HEK293 (cell line): Measurements from ENCODE around the gene C5orf15.

Source experiments
- CTCF ChIA-PET: fragments of 350-600 bp; formaldehyde crosslinking; extraction: SDS; loops from one replicate; lab custom pipeline; 2021; ENCODE audit warnings: antibody characterized with exemption; lab: Yijun Ruan, JAX
- POLR2A ChIA-PET: fragments of 300-600 bp; formaldehyde crosslinking; extraction: SDS; loops from one replicate; lab custom pipeline; 2020; ENCODE audit warnings: antibody characterized with exemption, inconsistent platforms; lab: Yijun Ruan, JAX
- H3K27ac ChIP-seq: fragments of 200-500 bp; sonication (Bioruptor generic); 2 replicates; pipeline ENCODE4 v1.5.1; 2014; ENCODE audit warnings: low read depth, low read length, control low read depth, inconsistent platforms; ENCODE audit errors: extremely low read depth
- H3K36me3 ChIP-seq, 2 experiments: fragments of 200-500 bp in 1 of 2; sonication (Bioruptor generic) in 1 of 2; 1 replicate in 1 of 2; 2 replicates in 1 of 2; pipeline ENCODE4 v1.5.1; 2014 to 2017; ENCODE audit warnings: inconsistent platforms in 2 of 2, low read length in 2 of 2; ENCODE audit not compliant: control insufficient read depth in 2 of 2, insufficient read depth in 1 of 2
- H3K4me1 ChIP-seq: fragments of 200-500 bp; sonication (Bioruptor generic); 2 replicates; pipeline ENCODE4 v1.5.1; 2014; ENCODE audit warnings: mild to moderate bottlenecking, low read length, inconsistent platforms; ENCODE audit not compliant: control insufficient read depth, insufficient read depth
- H3K4me3 ChIP-seq: 2 replicates; pipeline ENCODE4 v1.5.1; 2011; ENCODE audit warnings: low read depth, mild to moderate bottlenecking, control low read depth, low read length, moderate library complexity
- H3K9me3 ChIP-seq: fragments of 200-500 bp; sonication (Bioruptor generic); 2 replicates; pipeline ENCODE4 v1.5.1; 2014; ENCODE audit warnings: low read depth, low read length, inconsistent platforms; ENCODE audit not compliant: control insufficient read depth, insufficient read depth
- GLIS1 ChIP-seq: fragments of 450-650 bp; formaldehyde crosslinking; IDR thresholded peaks from 2 replicates; pipeline ENCODE4 v1.5.1; 2016; ENCODE audit warnings: missing biosample characterization, missing genetic modification characterization
- IKZF3 ChIP-seq: fragments of 450-650 bp; IDR thresholded peaks from 2 replicates; pipeline ENCODE4 v1.5.0; 2018; ENCODE audit warnings: missing biosample characterization, mild to moderate bottlenecking, missing genetic modification characterization, moderate library complexity
- KLF1 ChIP-seq: fragments of 450-650 bp; formaldehyde crosslinking; IDR thresholded peaks from 2 replicates; pipeline ENCODE4 v1.5.1; 2016; ENCODE audit warnings: missing biosample characterization, missing genetic modification characterization
- KLF7 ChIP-seq: fragments of 450-650 bp; formaldehyde crosslinking; IDR thresholded peaks from 2 replicates; pipeline ENCODE4 v1.5.1; 2016; ENCODE audit warnings: missing biosample characterization, missing genetic modification characterization, borderline replicate concordance
- ZBTB8A ChIP-seq: fragments of 450-650 bp; formaldehyde crosslinking; IDR thresholded peaks from 2 replicates; pipeline ENCODE4 v1.5.1; 2016; ENCODE audit warnings: missing biosample characterization, missing genetic modification characterization
- ZFP3 ChIP-seq: fragments of 450-650 bp; formaldehyde crosslinking; IDR thresholded peaks from 2 replicates; pipeline ENCODE4 v1.5.1; 2016; ENCODE audit warnings: low read depth, missing biosample characterization, missing genetic modification characterization
- ZIC2 ChIP-seq: fragments of 450-650 bp; formaldehyde crosslinking; IDR thresholded peaks from 2 replicates; pipeline ENCODE4 v1.5.1; 2016; ENCODE audit warnings: missing biosample characterization, missing genetic modification characterization
- ZNF10 ChIP-seq: fragments of 450-650 bp; formaldehyde crosslinking; IDR thresholded peaks from 2 replicates; pipeline ENCODE4 v1.5.1; 2017; ENCODE audit warnings: missing biosample characterization, missing genetic modification characterization
- ZNF214 ChIP-seq: fragments of 450-650 bp; formaldehyde crosslinking; IDR thresholded peaks from 2 replicates; pipeline ENCODE4 v1.5.1; 2017; ENCODE audit warnings: missing biosample characterization, mild to moderate bottlenecking, missing genetic modification characterization, borderline replicate concordance
- ZNF248 ChIP-seq: fragments of 450-650 bp; formaldehyde crosslinking; IDR thresholded peaks from 2 replicates; pipeline ENCODE4 v1.5.1; 2017; ENCODE audit warnings: missing biosample characterization, missing genetic modification characterization
- ZNF292 ChIP-seq: fragments of 450-650 bp; formaldehyde crosslinking; IDR thresholded peaks from 2 replicates; pipeline ENCODE4 v1.5.1; 2016; ENCODE audit warnings: low read depth, missing biosample characterization, missing genetic modification characterization, borderline replicate concordance
- ZNF302 ChIP-seq: fragments of 450-650 bp; formaldehyde crosslinking; IDR thresholded peaks from 2 replicates; pipeline ENCODE4 v1.5.1; 2016; ENCODE audit warnings: missing biosample characterization, missing genetic modification characterization, low read depth
- ZNF558 ChIP-seq: fragments of 450-650 bp; formaldehyde crosslinking; IDR thresholded peaks from 2 replicates; pipeline ENCODE4 v1.5.1; 2016; ENCODE audit warnings: missing biosample characterization, missing genetic modification characterization
- ZSCAN23 ChIP-seq: fragments of 450-650 bp; formaldehyde crosslinking; IDR thresholded peaks from 2 replicates; pipeline ENCODE4 v1.5.1; 2016; ENCODE audit warnings: missing biosample characterization, missing genetic modification characterization
- TF ChIP-seq, protein P1 (sequence below): fragments of 450-650 bp; IDR thresholded peaks from 2 replicates; pipeline ENCODE4 v1.5.1; 2018; ENCODE audit warnings: missing biosample characterization, mild to moderate bottlenecking, missing genetic modification characterization
- TF ChIP-seq, protein P2 (sequence below): fragments of 450-650 bp; formaldehyde crosslinking; IDR thresholded peaks from 2 replicates; pipeline ENCODE4 v1.5.1; 2016; ENCODE audit warnings: missing biosample characterization, missing genetic modification characterization
- TF ChIP-seq, protein P3 (sequence below): fragments of 450-650 bp; formaldehyde crosslinking; IDR thresholded peaks from 2 replicates; pipeline ENCODE4 v1.5.1; 2016; ENCODE audit warnings: missing biosample characterization, missing genetic modification characterization
- TF ChIP-seq, protein P4 (sequence below): fragments of 450-650 bp; formaldehyde crosslinking; IDR thresholded peaks from 2 replicates; pipeline ENCODE4 v1.5.1; 2017; ENCODE audit warnings: missing biosample characterization, mild to moderate bottlenecking, missing genetic modification characterization, moderate library complexity
- TF ChIP-seq, protein P5 (sequence below): fragments of 450-650 bp; formaldehyde crosslinking; IDR thresholded peaks from 2 replicates; pipeline ENCODE4 v1.5.1; 2017; ENCODE audit warnings: missing biosample characterization, missing genetic modification characterization

The C5orf15 gene

DNA sequence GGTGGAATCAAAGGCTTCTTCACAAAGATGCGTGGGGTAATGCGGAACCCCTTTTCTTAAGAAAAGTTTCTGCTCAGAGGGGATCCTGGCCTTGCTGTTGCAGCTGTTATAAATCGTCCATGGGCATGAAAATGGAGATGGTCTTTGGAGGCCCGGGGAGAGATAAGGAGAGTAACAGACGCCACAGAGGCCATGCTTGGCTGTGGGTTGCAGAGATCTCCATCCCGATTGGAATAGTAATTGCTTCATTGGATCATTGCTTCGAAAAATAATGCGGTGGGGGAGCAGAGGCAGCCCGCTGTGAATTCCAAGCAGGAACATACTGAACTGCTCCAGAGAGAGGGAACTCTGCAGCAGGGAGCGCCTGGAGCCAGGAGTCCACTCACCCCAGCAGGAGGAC, 55.5 kb downstream of the C5orf15 start (continued):
- TF ChIP-seq, protein P1, sequence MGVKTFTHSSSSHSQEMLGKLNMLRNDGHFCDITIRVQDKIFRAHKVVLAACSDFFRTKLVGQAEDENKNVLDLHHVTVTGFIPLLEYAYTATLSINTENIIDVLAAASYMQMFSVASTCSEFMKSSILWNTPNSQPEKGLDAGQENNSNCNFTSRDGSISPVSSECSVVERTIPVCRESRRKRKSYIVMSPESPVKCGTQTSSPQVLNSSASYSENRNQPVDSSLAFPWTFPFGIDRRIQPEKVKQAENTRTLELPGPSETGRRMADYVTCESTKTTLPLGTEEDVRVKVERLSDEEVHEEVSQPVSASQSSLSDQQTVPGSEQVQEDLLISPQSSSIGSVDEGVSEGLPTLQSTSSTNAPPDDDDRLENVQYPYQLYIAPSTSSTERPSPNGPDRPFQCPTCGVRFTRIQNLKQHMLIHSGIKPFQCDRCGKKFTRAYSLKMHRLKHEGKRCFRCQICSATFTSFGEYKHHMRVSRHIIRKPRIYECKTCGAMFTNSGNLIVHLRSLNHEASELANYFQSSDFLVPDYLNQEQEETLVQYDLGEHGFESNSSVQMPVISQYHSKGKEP (tag by site-specific recombination): no peak
- TF ChIP-seq, all 188 proteins: peak for 0

DNA sequence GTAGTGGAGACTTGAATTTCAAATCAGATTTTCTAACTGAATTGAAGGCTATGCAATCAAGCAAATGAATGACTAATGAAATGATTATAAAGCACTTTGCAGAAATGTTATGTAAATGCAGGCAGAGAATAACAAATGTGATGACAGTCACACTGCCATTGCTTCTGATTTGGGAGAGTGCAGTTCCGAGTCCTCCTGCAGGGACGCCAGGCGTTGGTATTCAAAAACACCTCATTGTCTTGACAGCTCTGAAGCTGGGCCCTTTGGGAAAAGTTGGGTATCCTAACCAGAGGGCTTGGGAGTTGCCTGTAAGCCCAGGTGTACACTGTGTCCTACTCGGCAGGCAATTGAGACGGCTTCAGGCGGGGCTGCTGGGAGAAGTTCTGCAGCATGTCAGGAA, 57.9 kb downstream of the C5orf15 start:
- TF ChIP-seq ZNF302 (tag by site-specific recombination): no peak
- TF ChIP-seq ZNF558: no peak
- TF ChIP-seq KLF7: no peak
- TF ChIP-seq ZNF248: no peak
- Histone ChIP-seq H3K9me3 (no peaks in the 10 kb centered on the region), H3K27ac (no peak overlapping the region), H3K36me3 (no peaks in the 10 kb centered on the region), H3K4me3 (no peak overlapping the region), H3K4me1 (no peaks in the 10 kb centered on the region)
- POLR2A ChIA-PET: no interaction called here
- CTCF ChIA-PET: no interaction called here

DNA sequence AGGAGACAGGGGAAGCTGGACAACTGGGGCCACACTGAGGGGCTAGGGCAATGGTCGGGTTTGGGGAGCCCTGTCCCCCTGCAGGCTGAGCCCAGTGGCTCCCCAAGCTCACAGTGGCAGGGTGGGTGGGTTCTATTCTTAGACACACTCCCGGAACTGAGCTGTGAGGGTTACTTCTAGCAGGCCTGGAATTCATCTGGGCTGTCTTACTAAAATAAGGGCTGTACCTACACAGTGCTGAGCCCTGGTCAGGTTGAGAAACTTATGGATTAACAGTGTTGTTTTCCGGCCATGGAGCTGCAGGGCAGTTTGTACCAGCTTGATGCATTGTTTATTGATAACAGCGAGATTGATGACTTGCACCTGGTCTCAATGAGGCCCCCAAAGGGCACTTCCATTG, 58.8 kb downstream of the C5orf15 start:
- no peak overlapping the region for H3K27ac ChIP-seq
- H3K36me3 ChIP-seq: no peaks in the 10 kb centered on the region
- no peaks in the 10 kb centered on the region for H3K9me3 ChIP-seq
- ChIA-PET POLR2A (no interaction called here), CTCF (no interaction called here)
- no peaks in the 10 kb centered on the region for H3K4me1 ChIP-seq
- H3K4me3 ChIP-seq: no peak overlapping the region
- TF ChIP-seq, protein P2, sequence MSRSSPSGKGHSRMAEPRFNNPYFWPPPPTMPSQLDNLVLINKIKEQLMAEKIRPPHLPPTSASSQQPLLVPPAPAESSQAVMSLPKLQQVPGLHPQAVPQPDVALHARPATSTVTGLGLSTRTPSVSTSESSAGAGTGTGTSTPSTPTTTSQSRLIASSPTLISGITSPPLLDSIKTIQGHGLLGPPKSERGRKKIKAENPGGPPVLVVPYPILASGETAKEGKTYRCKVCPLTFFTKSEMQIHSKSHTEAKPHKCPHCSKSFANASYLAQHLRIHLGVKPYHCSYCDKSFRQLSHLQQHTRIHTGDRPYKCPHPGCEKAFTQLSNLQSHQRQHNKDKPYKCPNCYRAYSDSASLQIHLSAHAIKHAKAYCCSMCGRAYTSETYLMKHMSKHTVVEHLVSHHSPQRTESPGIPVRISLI (tag by site-specific recombination): no peak
- TF ChIP-seq KLF7: no peak
- no peak for TF ChIP-seq ZNF214 (tag by site-specific recombination)
- TF ChIP-seq KLF1 (tag by site-specific recombination): no peak
- TF ChIP-seq ZSCAN23 (tag by site-specific recombination): no peak
- no peak for TF ChIP-seq ZIC2 (tag by site-specific recombination)
- TF ChIP-seq IKZF3 (tag by site-specific recombination): no peak
- no peak for TF ChIP-seq ZBTB8A (tag by site-specific recombination)
- TF ChIP-seq ZFP3 (tag by site-specific recombination): no peak
- no peak for TF ChIP-seq ZNF292 (tag by site-specific recombination)

DNA sequence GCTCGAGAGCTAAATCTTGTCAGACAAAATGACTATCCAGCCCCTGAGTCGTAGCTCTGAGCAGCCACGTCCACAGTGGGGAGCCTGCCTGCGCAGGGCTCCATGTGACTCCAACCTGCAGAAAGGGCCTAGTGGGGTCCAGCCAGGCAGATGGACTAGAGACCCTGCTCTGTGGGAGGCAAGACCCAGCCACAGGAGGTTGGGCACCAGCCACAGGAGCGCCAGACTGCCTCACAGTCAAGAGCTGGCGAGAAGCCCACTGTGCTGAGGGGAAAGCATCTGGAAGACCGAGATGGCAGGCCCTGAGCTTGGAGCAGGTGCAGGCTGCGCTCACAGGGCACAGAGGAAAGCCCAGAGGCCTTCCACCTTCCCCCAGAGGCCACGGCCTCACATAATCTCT, 61.4 kb downstream of the C5orf15 start:
- CTCF ChIA-PET: no interaction called here
- POLR2A ChIA-PET: no interaction called here

More for the DNA sequence above, 61.4 kb downstream of the C5orf15 start:
- no peak overlapping the region for H3K4me3 ChIP-seq
- no peak overlapping the region for H3K27ac ChIP-seq
- TF ChIP-seq ZNF10 (tag by site-specific recombination) (no peak), ZIC2 (tag by site-specific recombination) (peak; percentile 98), GLIS1 (tag by site-specific recombination) (peak; percentile 54; the same call in 1 of the 2 replicates)
- TF ChIP-seq, protein P3, sequence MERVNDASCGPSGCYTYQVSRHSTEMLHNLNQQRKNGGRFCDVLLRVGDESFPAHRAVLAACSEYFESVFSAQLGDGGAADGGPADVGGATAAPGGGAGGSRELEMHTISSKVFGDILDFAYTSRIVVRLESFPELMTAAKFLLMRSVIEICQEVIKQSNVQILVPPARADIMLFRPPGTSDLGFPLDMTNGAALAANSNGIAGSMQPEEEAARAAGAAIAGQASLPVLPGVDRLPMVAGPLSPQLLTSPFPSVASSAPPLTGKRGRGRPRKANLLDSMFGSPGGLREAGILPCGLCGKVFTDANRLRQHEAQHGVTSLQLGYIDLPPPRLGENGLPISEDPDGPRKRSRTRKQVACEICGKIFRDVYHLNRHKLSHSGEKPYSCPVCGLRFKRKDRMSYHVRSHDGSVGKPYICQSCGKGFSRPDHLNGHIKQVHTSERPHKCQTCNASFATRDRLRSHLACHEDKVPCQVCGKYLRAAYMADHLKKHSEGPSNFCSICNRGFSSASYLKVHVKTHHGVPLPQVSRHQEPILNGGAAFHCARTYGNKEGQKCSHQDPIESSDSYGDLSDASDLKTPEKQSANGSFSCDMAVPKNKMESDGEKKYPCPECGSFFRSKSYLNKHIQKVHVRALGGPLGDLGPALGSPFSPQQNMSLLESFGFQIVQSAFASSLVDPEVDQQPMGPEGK: no peak
- TF ChIP-seq, protein P4, sequence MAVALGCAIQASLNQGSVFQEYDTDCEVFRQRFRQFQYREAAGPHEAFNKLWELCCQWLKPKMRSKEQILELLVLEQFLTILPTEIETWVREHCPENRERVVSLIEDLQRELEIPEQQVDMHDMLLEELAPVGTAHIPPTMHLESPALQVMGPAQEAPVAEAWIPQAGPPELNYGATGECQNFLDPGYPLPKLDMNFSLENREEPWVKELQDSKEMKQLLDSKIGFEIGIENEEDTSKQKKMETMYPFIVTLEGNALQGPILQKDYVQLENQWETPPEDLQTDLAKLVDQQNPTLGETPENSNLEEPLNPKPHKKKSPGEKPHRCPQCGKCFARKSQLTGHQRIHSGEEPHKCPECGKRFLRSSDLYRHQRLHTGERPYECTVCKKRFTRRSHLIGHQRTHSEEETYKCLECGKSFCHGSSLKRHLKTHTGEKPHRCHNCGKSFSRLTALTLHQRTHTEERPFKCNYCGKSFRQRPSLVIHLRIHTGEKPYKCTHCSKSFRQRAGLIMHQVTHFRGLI (tag by site-specific recombination): peak; percentile 95
- TF ChIP-seq, protein P5, sequence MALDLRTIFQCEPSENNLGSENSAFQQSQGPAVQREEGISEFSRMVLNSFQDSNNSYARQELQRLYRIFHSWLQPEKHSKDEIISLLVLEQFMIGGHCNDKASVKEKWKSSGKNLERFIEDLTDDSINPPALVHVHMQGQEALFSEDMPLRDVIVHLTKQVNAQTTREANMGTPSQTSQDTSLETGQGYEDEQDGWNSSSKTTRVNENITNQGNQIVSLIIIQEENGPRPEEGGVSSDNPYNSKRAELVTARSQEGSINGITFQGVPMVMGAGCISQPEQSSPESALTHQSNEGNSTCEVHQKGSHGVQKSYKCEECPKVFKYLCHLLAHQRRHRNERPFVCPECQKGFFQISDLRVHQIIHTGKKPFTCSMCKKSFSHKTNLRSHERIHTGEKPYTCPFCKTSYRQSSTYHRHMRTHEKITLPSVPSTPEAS: no peak
- TF ChIP-seq, all 188 proteins: peak for 3
- no peaks in the 10 kb centered on the region for H3K36me3 ChIP-seq
- H3K9me3 ChIP-seq: no peaks in the 10 kb centered on the region
- H3K4me1 ChIP-seq: no peaks in the 10 kb centered on the region
